ENCODE results near the gene DPP4. TPM values are rescaled to one million over a fixed set of nuclear protein-coding genes. Genes with fewer than 3 reads are reported as not detected.

Gene DPP4
- total RNA-seq, 2 experiments from 2014 or later = 101 to 107 TPM

DNA sequence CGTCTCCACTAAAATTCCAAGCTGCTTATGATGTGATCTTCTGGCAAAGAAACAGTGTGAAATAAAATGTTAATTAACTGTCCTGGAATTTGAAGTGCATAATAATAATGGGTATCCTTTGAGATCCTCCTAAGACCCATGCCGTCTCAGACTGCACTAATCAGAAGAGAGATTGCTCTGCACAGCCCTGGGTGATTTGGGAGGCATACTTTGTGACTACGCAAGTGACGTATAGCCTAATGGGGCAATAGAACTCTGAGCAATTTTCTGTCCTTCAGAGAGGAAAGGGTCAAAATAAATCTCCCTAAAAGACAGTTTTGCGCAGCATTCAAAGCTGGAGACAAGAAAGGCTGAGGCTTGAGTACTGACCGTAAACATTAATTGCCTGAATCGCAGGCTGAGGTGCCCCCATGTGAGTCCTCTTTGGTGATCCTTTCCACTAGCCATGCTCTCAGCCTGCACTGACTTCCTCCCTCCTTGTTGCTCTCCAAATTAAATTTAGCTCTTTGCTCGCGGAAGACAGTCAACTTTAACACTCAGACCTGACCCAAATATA lies 76.0 kb downstream of the DPP4 start:
- Mint-ChIP-seq H3K4me1 (peaks cover 67% of the 10 kb centered on the region), H3K27ac (peak overlapping the region; percentile 61), H3K9me3 (peaks cover 2% of the 10 kb centered on the region), H3K4me3 (no peak overlapping the region), H3K27me3 (no peaks in the 10 kb centered on the region), H3K36me3 (peaks cover 88% of the 10 kb centered on the region)
- no peak for DNase-seq
- no peak for ATAC-seq (ENCODE audit: low read depth)
- POLR2A ChIA-PET = interaction anchor here (1.1 to 8.1 kb wide), 2 partner anchors 13 to 43 kb away, joined by 4 to 111 read pairs; no protein-coding TSS in a partner anchor

DNA sequence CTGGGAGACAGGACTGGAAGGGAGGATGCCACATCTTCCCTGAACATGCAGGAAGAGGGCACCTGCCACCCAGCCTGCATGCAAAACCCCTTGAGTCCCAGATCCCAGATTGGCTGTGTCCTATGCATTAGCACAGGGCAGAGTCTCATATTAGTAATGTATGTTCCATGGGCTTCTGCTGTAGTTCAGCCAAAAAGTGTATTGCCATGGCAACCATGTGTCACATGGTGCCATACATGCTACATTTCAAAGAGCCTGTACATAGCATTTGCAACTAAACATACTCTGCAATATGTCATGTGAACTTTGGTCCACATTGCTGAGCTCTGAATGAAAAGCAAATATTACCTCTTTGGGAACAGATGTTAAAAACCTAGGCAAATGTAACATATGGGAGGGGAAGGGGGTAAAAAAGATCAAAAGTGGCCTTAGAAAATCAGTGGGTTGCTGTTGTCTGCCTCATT lies 78.4 kb downstream of the DPP4 start:
- H3K4me3 Mint-ChIP-seq = peak overlapping the region; percentile 77
- DNase-seq (no peak), ATAC-seq (ENCODE audit: low read depth) (peak; percentile 27)
- H3K4me1 Mint-ChIP-seq = peaks cover 65% of the 10 kb centered on the region
- peaks cover 79% of the 10 kb centered on the region for H3K36me3 Mint-ChIP-seq
- no peaks in the 10 kb centered on the region for H3K27me3 Mint-ChIP-seq
- peaks cover 2% of the 10 kb centered on the region for H3K9me3 Mint-ChIP-seq
- peak overlapping the region; percentile 94 for H3K27ac Mint-ChIP-seq
- POLR2A ChIA-PET = interaction anchor here (1.2 to 8.1 kb wide), 5 partner anchors 16 to 131 kb away, joined by 3 to 111 read pairs (median 5); no protein-coding TSS in a partner anchor

DNA sequence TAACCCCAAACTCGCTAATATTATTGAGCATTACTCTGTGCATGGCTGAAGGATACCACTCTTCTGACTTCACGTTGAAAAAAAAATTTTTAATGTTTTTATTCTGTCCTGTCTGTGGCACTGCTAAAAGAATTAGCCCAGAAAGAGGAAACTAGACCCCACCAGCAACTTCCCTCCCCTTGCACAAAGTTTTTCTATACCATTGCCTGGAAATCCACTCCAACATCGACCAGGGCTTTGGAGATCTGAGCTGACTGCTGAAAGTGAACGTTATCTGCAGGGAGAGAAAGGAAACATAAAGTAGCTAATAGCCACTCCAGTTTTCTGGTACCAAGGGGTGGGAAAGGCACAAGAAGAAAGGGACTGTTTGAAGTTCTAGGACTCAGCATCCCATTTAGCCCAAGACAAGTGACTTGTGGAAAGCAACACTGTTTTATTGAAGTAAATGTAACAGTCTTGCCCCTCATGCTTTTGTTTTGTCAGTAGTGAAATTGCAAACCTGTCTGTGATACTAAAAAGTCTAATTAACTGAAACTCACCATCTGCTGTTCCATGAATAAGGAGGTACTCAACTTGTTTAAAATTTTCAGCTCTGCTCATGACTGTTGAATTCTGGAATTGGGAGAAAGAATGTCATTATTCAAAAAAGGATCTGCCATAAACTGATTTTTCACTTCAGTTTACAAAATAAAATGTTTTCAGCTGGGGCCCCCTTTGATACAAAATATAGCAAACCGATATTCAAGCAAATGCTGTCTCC lies 79.1 kb downstream of the DPP4 start:
- DNase-seq = no peak
- POLR2A ChIA-PET = interaction anchor here (0.8 to 8.1 kb wide), 6 partner anchors 12 to 60 kb away, joined by 3 to 111 read pairs (median 4); no protein-coding TSS in a partner anchor
- Mint-ChIP-seq H3K4me1 (peaks cover 66% of the 10 kb centered on the region), H3K27ac (peak overlapping the region; percentile 94), H3K36me3 (peaks cover 78% of the 10 kb centered on the region), H3K27me3 (no peaks in the 10 kb centered on the region), H3K9me3 (peaks cover 1% of the 10 kb centered on the region), H3K4me3 (peak overlapping the region; percentile 77)
- no peak for ATAC-seq (ENCODE audit: low read depth)

DNA sequence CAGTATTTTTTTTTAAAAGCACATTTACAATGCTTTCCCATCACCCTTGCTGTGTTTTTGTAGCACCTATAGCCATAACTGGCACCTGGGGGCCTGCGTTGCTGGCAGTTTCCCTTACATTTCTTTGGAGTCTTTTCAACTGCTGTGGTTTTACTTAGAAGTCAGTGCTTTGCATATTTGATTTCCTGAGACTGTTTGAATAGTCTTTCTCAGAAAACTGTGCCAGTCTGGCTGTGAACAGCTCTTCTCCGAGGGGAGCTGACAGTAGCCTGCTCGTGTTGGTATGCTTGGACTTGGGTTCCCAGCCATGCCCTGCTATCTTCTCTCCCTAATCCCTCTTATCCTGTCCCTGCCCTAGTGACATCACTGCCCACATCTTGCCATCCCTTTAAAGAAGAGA lies 81.5 kb downstream of the DPP4 start:
- peak overlapping the region; percentile 79 for H3K4me3 Mint-ChIP-seq
- DNase-seq (peak; percentile 50), ATAC-seq (ENCODE audit: low read depth) (peak; percentile 87)
- H3K27me3 Mint-ChIP-seq = no peaks in the 10 kb centered on the region
- peaks cover 64% of the 10 kb centered on the region for H3K4me1 Mint-ChIP-seq
- H3K36me3 Mint-ChIP-seq = peaks cover 75% of the 10 kb centered on the region
- H3K9me3 Mint-ChIP-seq = no peaks in the 10 kb centered on the region
- POLR2A ChIA-PET = interaction anchor here (0.8 to 8.1 kb wide), 14 partner anchors 12 to 133 kb away, joined by 3 to 111 read pairs (median 4); partner anchors contain the start of gene DPP4
- H3K27ac Mint-ChIP-seq = peak overlapping the region; percentile 94

DNA sequence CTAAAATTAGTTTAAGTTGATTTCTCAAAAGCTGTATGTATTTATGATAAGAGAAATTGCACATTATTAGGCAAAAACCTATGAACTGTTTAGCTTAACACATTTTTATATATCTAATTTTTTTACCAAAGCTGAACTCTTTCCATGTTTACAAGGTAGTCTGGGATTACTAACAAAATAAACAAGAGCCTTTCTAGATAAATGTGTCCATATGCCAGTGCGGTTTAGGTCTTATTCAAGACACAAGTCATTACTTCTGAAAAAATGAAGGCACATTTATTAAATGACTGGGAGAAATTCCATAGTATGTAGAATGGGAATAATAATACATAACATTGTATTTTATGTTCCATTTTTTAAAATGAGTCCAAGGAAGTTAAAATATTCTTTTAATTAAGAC lies 82.0 kb downstream of the DPP4 start:
- no peak for DNase-seq
- Mint-ChIP-seq H3K36me3 (peaks cover 75% of the 10 kb centered on the region), H3K27me3 (no peaks in the 10 kb centered on the region), H3K4me1 (peaks cover 62% of the 10 kb centered on the region), H3K4me3 (no peak overlapping the region), H3K9me3 (no peaks in the 10 kb centered on the region), H3K27ac (peak overlapping the region; percentile 94)
- POLR2A ChIA-PET = interaction anchor here (0.8 to 8.1 kb wide), 13 partner anchors 12 to 134 kb away, joined by 3 to 111 read pairs (median 5); partner anchors contain the start of gene DPP4
- no peak for ATAC-seq (ENCODE audit: low read depth)

DNA sequence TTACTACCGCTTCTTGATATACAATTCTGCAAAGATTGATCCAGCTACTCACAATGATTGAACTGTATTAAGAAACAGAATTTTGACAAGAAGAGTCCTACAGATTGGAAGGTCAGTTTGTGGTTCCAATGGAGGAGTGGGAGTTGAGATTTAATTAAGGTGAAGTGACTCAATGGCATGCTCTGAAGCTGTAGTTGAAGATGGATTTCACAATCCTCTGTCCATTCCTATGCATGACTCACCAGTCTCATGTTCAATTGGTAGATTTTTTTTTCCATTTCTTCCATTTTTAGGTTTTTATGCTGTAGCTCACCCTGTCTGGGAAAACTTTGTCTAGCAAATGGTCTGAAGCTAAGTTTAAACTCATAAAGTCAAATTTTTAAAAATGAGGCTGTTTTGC lies 83.3 kb downstream of the DPP4 start:
- no peak overlapping the region for H3K4me3 Mint-ChIP-seq
- no peak overlapping the region for H3K27ac Mint-ChIP-seq
- H3K27me3 Mint-ChIP-seq = no peaks in the 10 kb centered on the region
- H3K9me3 Mint-ChIP-seq = peaks cover 3% of the 10 kb centered on the region
- no peak for ATAC-seq (ENCODE audit: low read depth)
- peaks cover 57% of the 10 kb centered on the region for H3K4me1 Mint-ChIP-seq
- POLR2A ChIA-PET = interaction anchor here (0.9 to 8.1 kb wide), 3 partner anchors 36 to 83 kb away, joined by 3 to 111 read pairs (median 3); partner anchors contain the start of gene DPP4
- peaks cover 72% of the 10 kb centered on the region for H3K36me3 Mint-ChIP-seq
- DNase-seq = no peak

DNA sequence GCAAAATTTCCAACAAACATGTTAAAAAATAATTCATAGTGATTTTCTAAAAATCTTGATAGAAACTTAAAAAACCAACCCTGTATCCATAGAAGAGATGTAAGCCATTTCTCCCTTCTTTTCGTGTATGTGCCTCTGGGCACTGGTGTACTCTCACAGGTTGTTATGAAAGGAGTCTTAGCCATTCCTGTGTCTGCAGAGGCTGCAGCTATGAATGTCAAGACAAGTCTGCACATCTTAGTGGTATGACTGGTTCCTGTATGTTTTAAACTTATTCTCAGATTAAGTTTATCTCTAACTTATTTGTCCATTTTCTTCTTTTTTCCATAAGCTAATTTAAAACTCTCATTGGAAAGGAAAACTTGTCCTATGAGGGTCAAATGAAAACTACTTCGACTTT lies 84.0 kb downstream of the DPP4 start:
- peaks cover 3% of the 10 kb centered on the region for H3K9me3 Mint-ChIP-seq
- H3K36me3 Mint-ChIP-seq = peaks cover 67% of the 10 kb centered on the region
- H3K27ac Mint-ChIP-seq = no peak overlapping the region
- POLR2A ChIA-PET = interaction anchor here (1.2 kb wide), 1 partner anchor 84 kb away, joined by 3 read pairs; the partner anchor contains the start of gene DPP4
- peaks cover 50% of the 10 kb centered on the region for H3K4me1 Mint-ChIP-seq
- DNase-seq (no peak), ATAC-seq (ENCODE audit: low read depth) (no peak)
- H3K4me3 Mint-ChIP-seq = no peak overlapping the region
- no peaks in the 10 kb centered on the region for H3K27me3 Mint-ChIP-seq

DNA sequence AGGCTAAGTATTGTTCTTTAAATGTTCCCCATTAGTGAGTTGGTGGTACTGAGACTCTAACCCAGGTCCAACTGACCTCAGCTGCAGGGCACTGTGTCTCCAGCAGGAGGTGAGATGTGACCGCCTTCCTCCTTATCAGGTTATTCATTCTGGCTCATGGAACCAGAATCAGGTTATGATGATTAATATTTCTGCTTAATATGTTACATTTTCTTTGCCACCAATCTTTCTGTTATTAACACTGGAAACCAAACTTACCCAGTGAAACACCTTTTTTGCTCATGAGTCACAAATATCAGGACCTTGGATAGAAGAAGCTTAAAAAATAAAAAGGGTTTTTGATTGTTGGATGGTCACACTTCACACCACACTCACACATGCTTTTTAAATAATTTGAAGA lies 85.4 kb downstream of the DPP4 start:
- POLR2A ChIA-PET = interaction anchor here (0.7 to 3.5 kb wide), 3 partner anchors 11 to 35 kb away, joined by 3 to 9 read pairs (median 4); no protein-coding TSS in a partner anchor
- Mint-ChIP-seq H3K27me3 (no peaks in the 10 kb centered on the region), H3K36me3 (peaks cover 55% of the 10 kb centered on the region), H3K9me3 (peaks cover 3% of the 10 kb centered on the region), H3K4me1 (peaks cover 37% of the 10 kb centered on the region), H3K27ac (no peak overlapping the region), H3K4me3 (no peak overlapping the region)
- no peak for DNase-seq
- no peak for ATAC-seq (ENCODE audit: low read depth)

DNA sequence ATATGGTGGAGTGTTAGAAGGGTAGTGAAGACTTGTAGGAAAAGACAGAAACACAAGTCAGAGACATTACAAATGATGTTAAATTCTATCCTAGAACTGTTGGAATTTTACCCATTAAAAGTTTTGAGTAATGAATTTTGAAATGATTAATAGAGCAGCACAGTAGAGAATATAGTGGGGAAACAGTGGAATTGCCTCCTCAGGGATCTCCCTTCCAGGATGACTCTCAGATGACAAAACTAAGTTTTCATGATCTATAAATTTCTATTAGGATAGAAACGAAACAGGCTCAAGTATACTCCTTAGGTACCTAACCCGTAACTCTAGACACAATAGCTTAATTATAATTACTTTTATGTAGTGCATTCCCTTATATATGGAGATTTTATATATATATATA lies 86.7 kb downstream of the DPP4 start:
- H3K27ac Mint-ChIP-seq = no peak overlapping the region
- ATAC-seq (ENCODE audit: low read depth) = no peak

DNA sequence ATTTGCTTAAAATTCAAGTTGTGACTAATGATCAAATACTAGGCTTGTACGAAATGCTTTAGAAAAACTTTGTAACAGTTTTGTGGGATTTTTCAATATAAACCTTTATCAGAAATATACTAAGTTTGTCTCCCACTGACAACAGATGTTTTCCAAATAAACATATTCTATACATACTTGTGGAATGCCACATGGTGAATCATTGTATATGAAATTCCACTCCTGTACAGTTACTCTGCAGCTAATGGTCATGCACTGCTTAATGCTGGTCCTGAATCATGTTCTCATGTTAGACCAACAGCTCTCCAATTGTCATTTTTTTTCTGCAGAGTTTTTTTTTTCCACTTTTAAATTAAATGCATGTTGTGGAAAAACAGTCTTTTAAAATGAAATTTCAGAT lies 90.1 kb downstream of the DPP4 start:
- POLR2A ChIA-PET = interaction anchor here (1.4 kb wide), 1 partner anchor 31 kb away, joined by 3 read pairs; no protein-coding TSS in a partner anchor

More for the DNA sequence above, 86.7 kb downstream of the DPP4 start:
- no peaks in the 10 kb centered on the region for H3K27me3 Mint-ChIP-seq
- no peak for DNase-seq
- peaks cover 51% of the 10 kb centered on the region for H3K36me3 Mint-ChIP-seq
- H3K9me3 Mint-ChIP-seq = peaks cover 3% of the 10 kb centered on the region
- H3K4me3 Mint-ChIP-seq = no peak overlapping the region
- H3K4me1 Mint-ChIP-seq = peaks cover 34% of the 10 kb centered on the region
- POLR2A ChIA-PET = interaction anchor here (1.1 to 3.5 kb wide), 2 partner anchors 24 to 34 kb away, joined by 4 to 9 read pairs; no protein-coding TSS in a partner anchor

DNA sequence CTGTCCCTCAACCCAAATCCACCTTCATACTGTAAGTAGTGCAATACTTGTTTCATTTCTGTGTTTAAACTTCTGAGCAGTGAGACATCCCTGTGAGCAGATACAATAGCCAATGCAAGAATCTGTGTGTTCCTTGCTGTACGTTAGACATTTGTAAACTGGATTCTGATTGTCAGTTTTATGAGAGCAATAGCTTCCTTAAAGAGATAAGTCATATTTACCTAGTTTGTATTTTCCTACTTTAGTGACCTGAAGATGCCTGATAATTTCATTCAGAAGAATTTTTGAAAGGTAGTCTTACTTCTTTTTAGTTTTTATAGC lies 90.7 kb downstream of the DPP4 start:
- ATAC-seq (ENCODE audit: low read depth) = no peak
- H3K27ac Mint-ChIP-seq = no peak overlapping the region
- DNase-seq = no peak
- peaks cover 40% of the 10 kb centered on the region for H3K36me3 Mint-ChIP-seq
- POLR2A ChIA-PET = interaction anchor here (1.4 kb wide), 1 partner anchor 30 kb away, joined by 3 read pairs; no protein-coding TSS in a partner anchor
- H3K9me3 Mint-ChIP-seq = peaks cover 4% of the 10 kb centered on the region
- H3K27me3 Mint-ChIP-seq = no peaks in the 10 kb centered on the region
- peaks cover 41% of the 10 kb centered on the region for H3K4me1 Mint-ChIP-seq
- no peak overlapping the region for H3K4me3 Mint-ChIP-seq

More for the DNA sequence above, 90.1 kb downstream of the DPP4 start:
- no peak overlapping the region for H3K27ac Mint-ChIP-seq
- H3K4me3 Mint-ChIP-seq = no peak overlapping the region
- no peaks in the 10 kb centered on the region for H3K27me3 Mint-ChIP-seq
- H3K36me3 Mint-ChIP-seq = peaks cover 43% of the 10 kb centered on the region
- peaks cover 4% of the 10 kb centered on the region for H3K9me3 Mint-ChIP-seq
- peaks cover 41% of the 10 kb centered on the region for H3K4me1 Mint-ChIP-seq
- no peak for ATAC-seq (ENCODE audit: low read depth)
- DNase-seq = no peak

DNA sequence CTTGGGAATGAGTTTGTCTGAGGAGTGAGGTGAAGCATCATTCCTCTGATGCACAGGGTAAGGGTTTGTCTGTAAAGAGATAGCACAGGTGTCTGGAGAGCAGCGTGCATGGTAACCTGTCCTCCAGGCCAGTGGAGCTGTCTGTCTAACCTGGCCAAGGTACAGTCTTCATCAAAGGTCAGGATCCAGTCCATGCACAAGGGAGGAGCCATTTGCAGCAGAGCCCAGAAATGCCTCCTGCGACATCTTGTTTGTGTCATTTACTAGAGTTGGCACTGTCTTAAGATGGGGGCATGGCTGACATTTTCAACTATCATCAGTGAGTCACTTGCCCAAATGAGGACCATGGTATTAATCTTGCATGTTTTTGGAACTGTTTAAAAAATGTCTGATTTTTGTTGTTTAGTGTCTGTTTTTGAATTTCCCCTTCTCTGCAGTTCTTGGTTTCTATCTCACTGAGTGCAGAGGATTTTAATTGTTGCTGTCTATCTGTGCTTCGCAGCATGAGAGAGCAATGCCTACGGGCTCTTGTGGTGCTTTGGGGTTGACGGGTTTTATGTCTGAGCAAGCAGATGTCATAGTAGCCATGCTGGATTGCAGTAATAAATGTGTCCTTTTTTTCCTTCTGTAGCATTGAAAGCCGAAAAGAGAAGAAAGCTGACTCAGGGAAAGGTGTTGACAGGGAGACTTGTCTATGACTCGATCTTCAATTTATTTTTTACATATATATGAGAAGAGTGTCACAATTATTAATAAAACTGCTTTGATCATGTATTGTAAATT lies 91.3 kb downstream of the DPP4 start:
- H3K4me1 Mint-ChIP-seq = peaks cover 37% of the 10 kb centered on the region
- DNase-seq = no peak
- POLR2A ChIA-PET = interaction anchor here (1.4 kb wide), 1 partner anchor 30 kb away, joined by 3 read pairs; no protein-coding TSS in a partner anchor
- peaks cover 37% of the 10 kb centered on the region for H3K36me3 Mint-ChIP-seq
- ATAC-seq (ENCODE audit: low read depth) = no peak
- peaks cover 4% of the 10 kb centered on the region for H3K9me3 Mint-ChIP-seq
- H3K27ac Mint-ChIP-seq = no peak overlapping the region
- H3K27me3 Mint-ChIP-seq = no peaks in the 10 kb centered on the region
- H3K4me3 Mint-ChIP-seq = no peak overlapping the region
